Pancreas (tissue), 10 donors: ENCODE measurements around the gene BCAR3. TPM values are rescaled to one million over a fixed set of nuclear protein-coding genes. Genes with fewer than 3 reads are reported as not detected.

ENCODE experiments used
- ATAC-seq, 4 donors: fragments of 200-7000 bp; cut with Tn5 transposase; one replicate each; pipeline versions ENCODE4 v1.8.0 to v1.9.1; 2020; ENCODE audit warnings: mild to moderate bottlenecking in 4 of 4, moderate library complexity in 4 of 4
- DNase-seq, 6 donors: peaks; one replicate each; pipeline ENCODE4 v3.0.0-alpha.2; 2020
- FAIRE-seq: peaks from 2 replicates; lab custom pipeline; 2012; peaks lifted over from hg19 to GRCh38; lab: Jason Lieb, UNC
- H3K27ac ChIP-seq, 4 donors: fragments of 200-600 bp; sonication (generic); 1 replicate in 3 of 4; 2 replicates in 1 of 4; pipeline versions ENCODE4 v1.5.0 to v1.8.0; 2020
- H3K27me3 ChIP-seq, 4 donors: fragments of 200-600 bp; one replicate each; pipeline ENCODE4 v1.8.0; 2021
- H3K36me3 ChIP-seq, 3 donors: fragments of 200-600 bp; sonication (generic) in 1 of 3; one replicate each; pipeline versions ENCODE4 v1.5.0 to v1.8.0; 2020 to 2021
- H3K4me1 ChIP-seq, 3 donors: fragments of 200-600 bp; one replicate each; pipeline ENCODE4 v1.8.0; 2021
- H3K4me3 ChIP-seq, 4 donors: fragments of 200-600 bp; sonication (generic) in 2 of 4; one replicate each; pipeline versions ENCODE4 v1.5.0 to v1.8.0; 2020 to 2021
- H3K9me3 ChIP-seq, 4 donors: fragments of 200-600 bp; one replicate each; pipeline ENCODE4 v1.8.0; 2021
- CTCF ChIP-seq, 4 donors: fragments of 200-600 bp; sonication (generic) in 3 of 4; IDR thresholded peaks; one replicate each; pipeline versions ENCODE4 v1.5.0 to v1.8.0; 2021; ENCODE audit warnings: antibody characterized with exemption in 4 of 4
- WGBS, 2 donors: extraction: QIAGEN DNeasy Blood & Tissue Kit; methylation state at CpG; one replicate each; pipeline ENCODE4 v1.1.7; 2013; 5-methylcytosine and 5-hydroxymethylcytosine counted together
- intact Hi-C, 3 donors: fragments of 100-400 bp; cut with DNase I; formaldehyde crosslinking; loops; one replicate each; pipeline versions ENCODE4 v1.11.1 to v1.14.2; 2022
- polyA plus RNA-seq, 2 donors: library from polyadenylated mRNA; stranded (reverse); fragments of 200-250 nt; gene quantifications; one replicate each; pipeline ENCODE4 v1.2.3, GENCODE V29; 2013
- total RNA-seq, 6 donors: library from RNA; stranded (reverse); fragmentation: NEBNext Ultra II Directional in 4 of 6; extraction: Animal tissue kit (Norgen Biotek cat#: 25700) in 4 of 6; gene quantifications; one replicate each; pipeline versions ENCODE4 v1.2.1 to v1.2.4, GENCODE V29; 2021 to 2023
- donor health status: healthy with polysubstance abuse.
- donor health status: DM: no; HTN: no; CAD: no; lungs with moderate emphysema.
- donor health status: DM: no; HTN: no; CAD: no.
- donor health status: control.
- donor health status: control.
- donor health status: Bipolar disorder and iron deficiency.
- donor health status: DM: yes; HTN: yes; CAD: no.
- donor health status: DM: no; HTN: no; CAD: no.
- donor health status: DM: no; HTN: no; CAD: no.
- donor health status: DM: yes; HTN: yes; CAD: no.

BCAR3 gene
- total and polyA plus RNA-seq, 8 donors: 2.4 to 8.2 (median 4.9) TPM

- intact Hi-C loops: no loop called here
- H3K27me3 ChIP-seq: no peaks in the 10 kb centered on the region
- TF ChIP-seq CTCF (IDR thresholded peaks at IDR 0.05): no peak
- FAIRE-seq: no peak
- H3K36me3 ChIP-seq: no peaks in the 10 kb centered on the region
- no peak for DNase-seq
- H3K4me3 ChIP-seq: no peak overlapping the region
- H3K4me1 ChIP-seq: peaks cover 19 to 45% (median 42%) of the 10 kb centered on the region in 3 donors
- H3K27ac ChIP-seq: no peak overlapping the region
- no peaks in the 10 kb centered on the region for H3K9me3 ChIP-seq
- no peak for ATAC-seq
- 92 to 94% methylated on average over 20 of the region's 20 CpGs for WGBS, 2 donors
These were observed 92.7 kb downstream of the BCAR3 start for GRCh38 chr1:93588955-93589354.

GRCh38 chr1:93588206-93588605, 93.4 kb downstream of the BCAR3 start:
- H3K4me3 ChIP-seq: no peak overlapping the region
- no peak for ATAC-seq
- peaks cover 18 to 45% (median 43%) of the 10 kb centered on the region in 3 donors for H3K4me1 ChIP-seq
- H3K27me3 ChIP-seq: no peaks in the 10 kb centered on the region
- FAIRE-seq: no peak
- no peak for DNase-seq
- H3K27ac ChIP-seq: no peak overlapping the region
- WGBS, 2 donors: 79 to 91% methylated on average over 6 of the region's 6 CpGs
- no peaks in the 10 kb centered on the region for H3K36me3 ChIP-seq
- TF ChIP-seq CTCF (IDR thresholded peaks at IDR 0.05): no peak
- no peaks in the 10 kb centered on the region for H3K9me3 ChIP-seq
- intact Hi-C loops: no loop called here

- no peak for TF ChIP-seq CTCF (IDR thresholded peaks at IDR 0.05)
- Histone ChIP-seq H3K4me3 (no peak overlapping the region), H3K4me1 (peaks cover 12 to 38% (median 34%) of the 10 kb centered on the region in 3 donors), H3K27ac (no peak overlapping the region), H3K9me3 (no peaks in the 10 kb centered on the region), H3K27me3 (no peaks in the 10 kb centered on the region), H3K36me3 (no peaks in the 10 kb centered on the region)
- ATAC-seq: no peak
- intact Hi-C loops: no loop called here
- no peak for DNase-seq
- WGBS, 2 donors: 74 to 86% methylated on average over 5 of the region's 5 CpGs
- no peak for FAIRE-seq
These were observed 94.3 kb downstream of the BCAR3 start for GRCh38 chr1:93587354-93587753.

- peak overlapping the region; percentile 75 to 93 (median 89) for H3K27ac ChIP-seq
- 19% methylated on average over 13 of the region's 13 CpGs for WGBS, 2 donors
These were observed 96.3 kb downstream of the BCAR3 start for GRCh38 chr1:93585059-93585966.

More at GRCh38 chr1:93585059-93585966, 96.3 kb downstream of the BCAR3 start:
- peak; percentile 97 to 99 (median 98) for DNase-seq
- no peaks in the 10 kb centered on the region for H3K9me3 ChIP-seq
- intact Hi-C loops: no loop called here
- FAIRE-seq: no peak
- H3K4me1 ChIP-seq: peaks cover 14 to 26% (median 21%) of the 10 kb centered on the region in 3 donors
- H3K4me3 ChIP-seq: peak overlapping the region in 2 of 4 donors; percentile 16 to 32
- H3K36me3 ChIP-seq: no peaks in the 10 kb centered on the region
- no peaks in the 10 kb centered on the region for H3K27me3 ChIP-seq
- peak; percentile 96 to 98 (median 98) for ATAC-seq
- TF ChIP-seq CTCF (IDR thresholded peaks at IDR 0.05): no peak
